HG02973 (cell line): Measurements from ENCODE around the gene GPR161.
"Not testable (repeated sequence)": the region's sequence is repeated elsewhere in the genome, so short reads cannot be mapped to it uniquely, and the experiment has no call there.

ENCODE experiments used
- ATAC-seq: cut with Tn5 transposase; IDR thresholded peaks from one replicate; pipeline ENCODE4 v1.9.1; 2021; ENCODE audit warnings: moderate library complexity; ENCODE audit not compliant: unreplicated experiment

The GPR161 gene

DNA sequence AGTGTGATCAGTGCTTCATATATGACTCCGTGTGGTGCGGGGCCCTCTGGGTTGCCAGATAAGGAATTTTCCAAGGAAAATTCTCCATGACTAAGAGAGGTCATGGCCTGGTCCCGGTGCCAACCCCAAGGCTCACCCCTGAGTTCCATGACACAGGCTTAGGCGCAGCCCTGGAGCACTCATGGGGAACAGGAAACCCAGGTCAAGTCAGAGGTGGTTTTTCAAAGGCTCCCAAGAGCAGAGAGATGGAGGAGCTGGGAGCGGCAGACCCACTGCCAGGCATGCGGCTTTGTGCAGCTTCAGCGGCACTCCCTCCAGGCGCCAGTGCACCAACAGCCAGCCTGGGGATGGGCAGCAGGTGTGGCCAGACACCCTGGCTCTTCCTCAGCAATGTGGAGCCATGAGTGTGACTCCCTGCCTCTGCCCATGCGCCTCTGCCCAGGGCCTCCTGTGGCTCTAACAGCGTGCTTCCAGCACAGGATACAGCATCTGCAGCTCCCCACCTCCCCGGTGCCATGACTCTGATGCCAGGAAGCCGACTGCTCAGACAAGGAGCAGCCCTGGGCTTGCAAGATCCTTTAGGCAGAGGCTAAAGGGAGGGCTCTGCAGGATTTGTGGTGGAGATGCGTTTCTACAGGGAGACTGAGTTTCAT, 47.3 kb downstream of the GPR161 start:
- ATAC-seq = no peak

DNA sequence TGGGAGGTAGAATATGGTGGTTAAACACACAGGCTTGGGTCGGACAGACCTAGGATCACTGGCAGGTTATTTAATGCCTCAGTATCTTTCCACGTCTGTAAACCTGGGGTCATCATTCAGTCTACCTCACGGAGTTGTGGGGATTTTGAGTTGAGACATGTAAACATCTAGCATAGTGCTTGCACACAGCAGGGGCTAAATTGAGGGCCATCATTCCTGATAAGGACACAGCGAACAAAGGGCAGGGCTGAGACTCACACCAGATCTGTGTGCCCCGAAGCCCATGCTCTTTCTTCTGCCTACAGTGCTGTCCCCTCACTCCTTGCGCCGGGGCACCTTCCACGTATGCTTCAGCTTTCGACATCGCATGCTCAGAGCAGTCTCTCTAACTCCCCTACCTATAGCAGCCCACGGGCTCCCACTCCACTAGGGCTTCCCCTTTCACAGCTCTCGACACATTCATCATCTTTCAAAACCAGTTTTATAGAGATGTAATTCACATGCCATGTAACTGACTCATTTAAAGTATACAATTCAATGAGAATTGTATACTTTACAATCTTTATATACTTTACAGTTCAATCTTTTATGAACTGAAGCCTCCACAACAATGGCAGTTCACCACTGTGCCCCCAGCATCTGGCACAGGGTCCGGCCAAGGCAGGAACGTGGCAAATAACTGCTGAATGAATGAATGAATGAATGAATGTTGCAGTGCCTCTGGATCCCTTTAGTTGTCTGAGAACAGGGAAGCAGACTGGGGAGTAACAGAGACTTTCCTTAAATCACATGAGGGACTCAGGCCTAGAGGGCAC, 48.0 kb downstream of the GPR161 start:
- no peak for ATAC-seq

DNA sequence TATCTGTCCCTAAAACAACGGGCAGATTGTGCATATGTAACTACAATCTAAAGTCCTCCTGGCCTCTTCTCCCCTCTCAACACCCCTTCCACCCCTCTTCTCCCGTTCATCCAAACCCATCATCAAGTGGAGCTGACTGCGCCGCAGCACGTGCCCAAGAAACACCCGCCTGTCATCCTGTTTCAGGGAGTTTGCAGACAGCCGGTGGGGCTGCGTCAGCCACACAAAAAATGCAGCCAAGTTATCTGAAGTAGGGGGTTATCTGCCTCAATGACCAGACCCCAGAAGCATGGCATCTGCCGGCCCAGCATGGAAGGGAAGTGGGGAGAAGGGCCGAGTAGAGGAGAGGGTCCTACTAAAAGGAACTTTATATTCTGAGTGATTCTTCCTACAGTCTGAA, 49.0 kb downstream of the GPR161 start:
- no peak for ATAC-seq

DNA sequence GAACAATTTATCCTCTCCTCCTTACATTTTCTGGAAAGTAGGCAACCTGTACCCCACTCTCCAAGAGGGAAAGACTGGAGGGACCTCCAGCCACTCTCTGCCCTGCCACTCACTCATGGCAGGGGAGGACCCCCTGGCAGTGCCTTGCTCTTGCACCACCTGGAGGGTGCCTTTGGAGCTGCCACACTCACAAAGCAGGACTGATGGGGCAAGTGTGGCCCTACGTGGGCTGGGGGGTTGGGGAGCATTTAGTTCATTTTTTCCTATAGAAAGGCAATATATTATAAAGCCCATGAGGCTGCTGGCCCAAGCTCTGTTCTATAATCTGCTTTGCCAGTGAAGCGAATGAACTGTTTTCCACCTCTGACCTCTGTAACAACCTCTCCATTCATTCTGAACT, 50.3 kb downstream of the GPR161 start:
- no peak for ATAC-seq

DNA sequence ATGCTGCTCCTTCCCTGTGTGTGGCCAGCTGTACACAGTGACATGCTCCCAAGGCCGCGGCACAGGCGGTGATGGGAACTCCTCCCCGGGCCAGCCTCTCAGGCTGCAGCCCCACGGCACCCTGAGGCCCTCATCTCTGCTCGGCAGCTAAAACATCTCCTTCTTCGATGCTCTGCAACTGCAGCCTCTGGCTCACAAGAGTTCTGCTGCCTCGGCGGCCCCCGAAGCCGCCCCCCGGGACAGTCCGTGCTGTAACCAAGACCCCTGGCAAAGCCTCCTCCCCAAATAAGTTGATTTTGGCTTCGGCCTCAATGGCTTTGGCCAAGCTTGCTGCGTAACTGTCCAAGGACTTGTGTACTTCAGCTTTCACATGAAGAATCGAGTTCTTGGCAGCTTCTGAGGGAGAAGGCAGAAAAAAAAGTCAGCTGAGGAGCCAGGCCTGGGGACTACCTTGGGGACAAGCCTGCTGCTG, 51.3 kb downstream of the GPR161 start:
- ATAC-seq = no peak

DNA sequence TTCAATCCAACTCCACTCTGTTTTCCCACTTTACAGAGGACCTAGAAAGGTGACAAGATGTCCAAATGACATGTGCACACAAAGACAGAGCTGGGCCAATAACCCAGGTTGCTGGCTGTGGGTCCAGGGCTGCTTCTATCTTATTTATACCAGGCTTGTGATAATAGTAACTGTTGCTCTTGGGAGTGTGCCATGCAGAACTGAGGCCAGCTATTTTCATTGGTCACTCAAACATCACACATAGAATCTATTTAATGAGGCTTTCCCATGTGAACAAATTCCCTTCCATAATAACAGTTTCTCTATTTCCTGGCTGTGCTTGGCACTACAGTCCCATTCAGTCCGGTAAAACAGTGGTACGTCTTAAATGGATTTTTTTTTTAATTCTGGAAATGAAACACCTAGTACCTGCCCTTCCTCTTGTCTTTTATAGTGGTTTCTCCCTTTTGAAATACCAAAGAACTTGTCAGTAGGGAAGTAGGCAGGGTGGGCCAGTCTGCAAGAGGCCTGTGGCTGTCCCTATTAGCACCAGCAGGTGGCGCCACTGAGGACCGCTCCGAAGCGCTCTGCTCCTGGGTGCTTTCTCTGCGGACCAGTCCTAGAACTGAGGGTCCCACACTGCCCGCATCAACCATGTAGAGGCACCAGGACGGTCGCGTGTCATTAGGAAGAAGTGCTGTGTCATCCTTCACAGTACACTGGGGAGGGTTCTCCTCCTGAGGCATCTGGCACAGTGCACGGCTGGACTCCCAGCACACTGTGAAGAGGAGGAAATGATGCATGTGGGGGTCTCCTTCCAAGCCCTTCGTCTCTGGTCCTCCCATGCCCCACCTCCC, 52.1 kb downstream of the GPR161 start:
- ATAC-seq = no peak

DNA sequence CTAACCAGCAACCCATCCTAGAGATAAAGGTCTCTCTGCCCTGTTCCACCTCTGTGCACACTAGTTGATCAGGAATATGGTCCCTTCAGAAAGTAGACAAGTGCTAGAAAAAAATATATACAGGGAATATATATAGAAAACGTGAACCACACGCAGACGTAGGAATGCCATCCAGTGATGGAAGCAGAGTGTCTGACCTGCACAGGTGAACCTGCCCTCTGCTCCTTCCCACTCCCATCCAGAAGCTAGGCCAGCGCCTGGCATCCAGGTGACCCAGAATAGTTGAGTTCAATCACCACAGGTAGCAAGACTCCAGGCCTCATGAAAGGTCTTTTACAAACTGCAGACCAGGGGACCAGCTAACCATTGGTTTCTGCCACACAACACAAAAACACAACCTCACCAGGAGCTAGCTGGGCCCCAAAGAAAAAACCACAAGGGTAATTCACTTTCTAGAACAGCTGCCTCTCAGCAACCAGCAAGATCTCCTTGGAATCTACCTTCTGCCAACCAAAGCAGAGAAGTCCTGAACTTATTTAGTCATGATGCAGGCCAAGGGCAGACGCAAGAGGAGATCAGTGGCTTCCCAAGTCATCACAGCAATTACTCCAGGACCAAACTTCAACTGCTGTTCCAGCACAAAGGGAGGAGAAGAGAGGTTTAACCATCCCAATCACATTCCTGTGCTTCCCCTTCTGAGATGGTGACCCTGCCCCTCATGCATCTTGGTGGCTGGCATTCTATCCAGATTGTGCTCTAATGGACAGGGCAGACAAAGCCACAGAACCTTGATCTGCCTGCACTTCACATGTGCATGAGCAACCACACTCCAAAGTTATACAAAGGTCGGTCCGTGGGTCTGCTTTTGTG, 53.0 kb downstream of the GPR161 start:
- ATAC-seq = no peak

DNA sequence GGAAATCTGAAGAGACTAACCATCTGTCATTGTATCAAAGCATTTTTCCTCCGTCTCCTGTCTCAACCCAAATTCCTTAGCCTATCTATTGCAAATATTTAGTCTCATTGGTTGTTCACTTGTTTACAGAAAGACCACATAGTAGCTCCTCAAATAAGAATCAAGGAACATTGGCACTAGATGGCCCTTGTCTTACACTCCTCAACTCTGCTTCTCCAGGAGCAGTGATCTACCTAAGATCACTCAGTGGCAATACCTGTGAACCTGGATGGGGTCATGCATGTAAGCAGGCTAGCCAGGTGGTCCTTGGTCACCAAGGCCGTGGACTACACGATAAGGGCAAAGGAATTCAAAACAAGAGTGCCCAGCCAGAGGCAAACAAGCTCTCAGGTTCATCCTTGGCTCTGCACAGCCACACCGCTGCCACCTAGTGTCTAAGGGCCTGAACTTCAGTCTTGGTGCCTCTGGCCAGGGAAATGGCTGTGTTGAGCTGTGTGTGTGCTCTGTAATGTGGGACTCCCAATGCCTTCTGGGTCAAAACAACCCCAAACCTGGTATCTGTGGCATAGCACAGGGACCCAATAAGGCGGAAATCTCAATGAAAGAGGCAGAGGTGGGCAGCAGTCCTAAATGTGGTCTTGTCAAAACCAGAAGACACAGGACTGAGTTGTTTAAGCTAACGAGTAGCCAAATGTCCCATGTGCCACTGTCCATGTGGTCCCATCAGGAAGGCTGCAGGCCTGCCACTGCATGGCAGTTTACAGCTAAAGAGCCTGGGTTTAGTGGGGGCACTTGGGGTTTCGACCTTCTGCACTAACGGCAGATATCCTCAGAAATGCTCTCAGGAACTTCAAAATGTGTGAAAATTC, 54.5 kb downstream of the GPR161 start:
- ATAC-seq = peak; percentile 90

DNA sequence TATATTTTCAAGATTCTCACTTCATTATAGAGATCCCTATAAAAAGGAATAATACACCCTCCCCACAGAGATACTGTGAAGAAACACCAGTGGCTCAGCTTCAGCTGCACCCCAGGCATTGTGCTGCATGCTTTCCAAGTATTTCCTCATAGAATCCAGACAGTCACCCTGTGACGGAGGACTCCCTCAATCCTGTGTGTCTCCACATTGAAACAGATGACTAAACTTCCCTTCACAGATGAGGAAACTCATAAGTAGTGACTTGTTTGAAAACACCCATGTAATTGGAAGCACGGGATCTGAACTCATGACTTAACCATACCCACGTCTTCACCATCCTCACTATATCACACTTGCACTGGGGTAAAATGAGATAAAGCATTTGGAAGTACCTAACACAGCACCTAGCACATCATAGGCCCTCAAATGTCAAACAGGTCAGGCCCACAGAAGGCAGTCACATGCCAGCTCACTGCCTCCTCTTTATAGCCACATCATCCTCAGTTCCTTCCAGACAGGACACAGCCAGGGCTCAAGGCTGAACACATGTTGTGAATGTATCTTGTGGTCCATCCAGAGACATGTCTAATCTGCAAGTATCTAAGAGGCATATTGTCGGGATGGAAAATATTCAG, 55.2 kb downstream of the GPR161 start:
- no peak for ATAC-seq

DNA sequence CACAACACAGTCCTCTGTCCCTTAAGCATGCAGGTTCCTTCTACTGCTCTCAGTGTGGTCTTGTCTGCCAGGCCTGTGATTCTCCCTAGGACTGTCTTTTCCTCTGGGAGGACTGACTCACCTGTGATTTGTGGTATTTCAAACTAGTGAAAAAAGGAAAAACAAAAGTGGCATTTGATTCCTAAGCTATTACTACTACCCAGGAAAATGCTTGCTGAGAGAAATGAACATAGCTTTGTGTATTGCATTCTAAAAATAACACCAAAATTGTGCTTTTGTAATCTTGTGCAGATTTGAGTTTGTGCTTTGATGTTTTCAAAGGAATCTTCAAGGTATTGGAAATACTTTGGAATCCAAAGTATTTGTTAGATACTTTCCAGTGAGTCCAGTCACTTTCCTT, 57.0 kb downstream of the GPR161 start:
- ATAC-seq = no peak

DNA sequence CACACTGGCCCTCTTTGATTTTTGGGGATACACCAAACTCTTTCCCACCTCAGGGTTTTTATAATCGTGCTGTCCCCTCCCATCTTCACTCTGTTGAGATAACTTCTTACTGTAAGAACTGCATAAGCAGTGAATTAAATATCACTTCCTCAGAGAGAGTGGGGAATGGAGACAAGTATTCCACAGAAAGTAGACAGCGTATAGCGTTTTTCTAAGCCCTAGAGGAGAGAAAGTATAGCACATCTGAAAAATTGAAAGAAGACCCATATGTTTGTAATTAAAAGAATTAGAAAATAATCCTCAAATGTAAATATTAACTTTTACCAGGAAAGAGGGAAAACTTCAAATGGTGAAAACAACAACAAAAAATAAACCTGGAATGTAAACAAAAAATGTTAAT, 67.3 kb downstream of the GPR161 start:
- ATAC-seq = no peak

DNA sequence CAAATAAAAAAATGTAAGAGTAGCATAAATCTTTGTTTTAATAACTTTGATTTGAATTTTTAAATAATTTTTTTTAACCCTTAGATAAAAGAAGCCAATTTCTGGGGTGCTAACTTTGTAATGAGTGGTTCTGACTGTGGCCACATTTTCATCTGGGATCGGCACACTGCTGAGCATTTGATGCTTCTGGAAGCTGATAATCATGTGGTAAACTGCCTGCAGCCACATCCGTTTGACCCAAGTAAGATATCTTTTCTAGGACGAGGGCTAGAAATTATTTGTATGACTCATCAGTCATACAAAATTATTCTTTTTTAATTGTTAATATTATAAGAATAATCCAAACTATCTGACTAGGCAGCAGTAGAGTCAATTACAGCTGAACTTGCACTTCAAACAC, 71.2 kb downstream of the GPR161 start:
- no peak for ATAC-seq

DNA sequence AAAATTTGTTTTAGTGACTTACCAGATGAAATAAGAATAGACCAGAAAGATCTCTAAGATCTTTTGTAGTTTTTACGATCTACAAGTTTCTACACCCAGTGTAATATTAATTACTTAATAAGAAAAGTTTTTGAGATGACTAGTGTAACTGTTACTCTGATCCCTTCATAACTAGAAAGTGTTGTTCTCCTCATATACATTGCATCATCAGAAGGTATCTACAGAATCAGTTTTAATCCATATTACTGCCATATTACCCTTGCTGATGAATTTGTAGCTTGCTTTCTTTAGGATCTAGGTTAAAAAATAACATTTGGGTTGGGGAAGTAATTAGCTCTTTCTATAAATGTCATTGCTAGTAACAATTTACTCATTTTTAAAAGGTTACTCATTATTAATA, 72.5 kb downstream of the GPR161 start:
- ATAC-seq = no peak

DNA sequence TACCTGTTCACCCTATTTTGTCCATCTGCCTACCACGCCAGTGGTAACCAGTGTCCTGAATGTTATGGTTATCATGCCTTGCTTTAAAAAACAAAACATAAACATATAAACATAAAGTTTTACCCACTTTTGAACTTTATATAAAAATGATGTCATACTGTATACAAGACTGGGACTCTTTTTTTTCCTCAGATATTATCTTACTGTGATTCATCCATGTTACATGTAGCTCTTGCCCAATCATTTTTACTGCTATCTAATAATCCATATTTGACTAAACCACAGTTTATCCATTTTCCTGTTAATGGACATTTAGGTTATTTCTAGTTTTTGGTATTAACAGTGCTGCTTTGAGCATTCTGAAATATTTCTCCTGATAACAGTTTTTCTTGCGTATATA, 78.8 kb downstream of the GPR161 start:
- ATAC-seq = no peak

DNA sequence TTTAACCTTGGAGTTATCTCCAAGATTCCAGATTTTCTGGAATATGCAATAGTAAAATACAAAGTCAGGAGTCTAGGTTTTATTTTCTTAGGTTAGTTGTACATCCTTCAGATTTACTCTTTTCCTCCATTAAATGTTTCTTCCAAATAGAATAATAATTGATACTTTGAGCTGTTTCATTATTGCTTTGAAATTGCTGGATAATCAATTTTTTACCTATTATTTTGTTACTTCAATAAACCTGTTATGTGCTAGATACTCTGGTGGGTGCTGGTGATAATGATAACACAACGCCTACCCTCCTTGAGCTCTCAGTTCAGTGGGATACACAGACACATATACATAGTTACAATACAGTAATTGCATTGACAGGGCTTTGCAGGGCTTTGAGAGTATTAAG, 79.4 kb downstream of the GPR161 start:
- ATAC-seq = no peak

DNA sequence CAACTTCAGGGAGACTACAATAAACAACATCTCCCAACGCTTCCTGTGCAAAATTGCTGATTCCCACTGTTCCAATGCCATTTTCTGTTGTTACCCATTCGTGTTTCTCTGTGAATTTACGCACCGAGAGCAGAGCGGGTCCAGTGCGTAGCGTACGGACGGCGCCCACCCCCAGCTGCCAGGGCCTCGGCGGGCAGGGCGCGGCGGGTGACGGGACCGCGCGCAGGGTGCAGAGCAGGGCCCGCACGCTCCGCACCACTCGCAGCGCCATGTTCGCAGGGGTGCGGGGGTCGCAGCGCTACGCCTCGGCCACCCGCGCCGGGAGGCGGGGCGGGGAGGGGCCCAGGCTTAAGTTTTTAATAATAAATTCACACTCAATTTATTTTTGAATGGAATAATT, 80.6 kb downstream of the GPR161 start:
- ATAC-seq = not testable (repeated sequence)

DNA sequence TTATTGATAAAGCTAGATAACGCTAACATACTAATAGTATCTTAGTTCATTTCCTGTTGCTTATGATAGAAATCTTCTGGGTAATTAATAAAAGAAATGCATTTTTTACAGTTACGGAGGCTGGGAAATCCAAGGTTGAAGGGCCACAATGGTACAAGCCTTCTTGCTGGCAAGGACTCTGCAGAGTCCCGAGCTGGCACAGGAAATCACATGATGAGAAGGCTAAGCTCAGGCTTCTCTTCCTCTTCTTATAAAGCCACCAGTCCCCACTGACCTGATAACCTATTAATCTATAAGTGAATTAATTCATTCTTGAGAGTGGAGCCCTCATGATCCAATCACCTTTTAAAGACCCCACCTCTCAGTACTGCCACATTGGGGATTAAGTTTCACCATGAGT, 82.6 kb downstream of the GPR161 start:
- ATAC-seq = no peak

DNA sequence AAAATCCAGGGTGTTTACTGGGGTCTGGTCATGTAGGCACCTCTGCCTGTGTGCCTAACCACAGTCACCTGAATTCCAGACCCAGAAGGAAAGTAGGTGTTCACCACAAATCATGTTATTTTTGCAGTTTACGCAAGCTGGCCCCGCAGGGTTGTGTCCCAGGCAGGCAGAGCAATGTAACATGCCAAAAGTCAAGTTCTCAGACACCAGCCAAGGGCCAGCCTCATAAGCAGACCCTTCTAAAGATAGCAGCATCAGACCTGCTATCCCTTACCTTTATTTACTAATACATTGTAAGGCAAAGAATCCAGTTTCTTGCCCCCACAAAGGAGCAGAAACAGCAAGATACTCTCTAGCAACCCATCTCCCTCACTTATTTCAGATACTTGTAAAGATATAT, 83.0 kb downstream of the GPR161 start:
- ATAC-seq = no peak

DNA sequence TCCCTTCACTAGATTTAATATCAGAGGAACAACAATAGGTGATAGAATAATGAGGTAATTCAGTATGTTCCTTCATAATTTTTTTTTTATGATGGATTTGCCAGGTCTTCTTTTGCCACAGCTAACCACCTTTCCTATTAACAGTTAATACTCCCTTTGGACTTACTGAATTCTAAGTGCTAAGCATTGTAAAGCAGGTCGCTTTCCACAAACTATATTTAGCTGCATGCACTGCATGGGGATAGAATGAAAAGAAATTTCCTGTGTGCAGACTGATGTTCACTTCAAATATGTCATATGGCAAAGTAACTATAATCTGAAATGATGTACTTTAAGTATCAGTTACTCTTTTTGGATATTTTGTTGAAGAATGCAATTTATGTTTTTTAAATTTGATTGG, 85.8 kb downstream of the GPR161 start:
- no peak for ATAC-seq
